B cell (primary cell): ENCODE results near the gene SIPA1. TPM values are rescaled to one million over a fixed set of nuclear protein-coding genes. Genes with fewer than 3 reads are reported as not detected.
A peak's percentile ranks its signal among the peaks of the same experiment; 100 is the strongest.

Experiments used
- ATAC-seq: fragments of 200-7000 bp; cut with Tn5 transposase; one replicate; pipeline ENCODE4 v1.10.0; 2021; ENCODE audit warnings: low read depth, mild to moderate bottlenecking, moderate number of reproducible peaks, moderate library complexity
- CTCF ChIA-PET: fragments of 350-600 bp; sonication (Branson Sonifier 250); formaldehyde crosslinking; loops from one replicate; lab custom pipeline; 2021; ENCODE audit warnings: antibody characterized with exemption, inconsistent platforms; lab: Charles Lee
- POLR2A ChIA-PET: fragments of 350-600 bp; sonication (Branson Sonifier 250); formaldehyde crosslinking; loops from one replicate; lab custom pipeline; 2021; ENCODE audit warnings: antibody characterized with exemption; lab: Charles Lee
- DNase-seq: peaks from one replicate; pipeline ENCODE4 v3.0.0; 2013
- H2AFZ ChIP-seq: 2 replicates; pipeline ENCODE4 v1.6.1; 2012; ENCODE audit warnings: mild to moderate bottlenecking, low read depth, low read length; ENCODE audit not compliant: insufficient read depth, poor library complexity, severe bottlenecking
- H3K27ac ChIP-seq, 2 donors: 1 replicate in 1 of 2; 2 replicates in 1 of 2; pipeline ENCODE4 v1.5.1; 2012 to 2013; ENCODE audit warnings: low read length in 2 of 2, mild to moderate bottlenecking in 2 of 2, moderate library complexity in 1 of 2
- H3K27me3 ChIP-seq, 4 experiments: fragments of 200-600 bp in 1 of 4; sonication (generic) in 1 of 4; replicated peaks in 1 of 4; 1 replicate in 2 of 4; 2 replicates in 2 of 4; pipeline versions ENCODE4 v1.6.1 to v1.7.0; 2013 to 2016; ENCODE audit warnings: low read length in 3 of 4, mild to moderate bottlenecking in 2 of 4, mixed read lengths in 1 of 4, moderate library complexity in 1 of 4; ENCODE audit not compliant: insufficient read depth in 4 of 4, control insufficient read depth in 3 of 4; ENCODE audit errors: control extremely low read depth in 1 of 4
- H3K36me3 ChIP-seq, 2 experiments: replicated peaks in 1 of 2; 1 replicate in 1 of 2; 2 replicates in 1 of 2; pipeline versions ENCODE4 v1.6.1 to v1.7.1; 2013; ENCODE audit warnings: low read length in 1 of 2; ENCODE audit not compliant: insufficient read depth in 2 of 2, control insufficient read depth in 1 of 2; ENCODE audit errors: control extremely low read depth in 1 of 2, extremely low read depth in 1 of 2
- H3K4me1 ChIP-seq, 2 donors: fragments of 200-600 bp in 1 of 2; sonication (generic) in 1 of 2; 1 replicate in 1 of 2; 2 replicates in 1 of 2; pipeline versions ENCODE4 v1.5.1 to v1.6.1; 2013 to 2017; ENCODE audit warnings: low read length in 2 of 2; ENCODE audit not compliant: control insufficient read depth in 2 of 2, insufficient read depth in 2 of 2
- H3K4me2 ChIP-seq: replicated peaks from 2 replicates; pipeline ENCODE3; 2012; ENCODE audit warnings: mild to moderate bottlenecking, low read depth, low read length; ENCODE audit not compliant: poor library complexity, severe bottlenecking
- H3K4me3 ChIP-seq, 5 experiments: fragments of 200-600 bp in 1 of 5; sonication (generic) in 1 of 5; 1 replicate in 3 of 5; 2 replicates in 2 of 5; pipeline versions ENCODE4 v1.5.1 to v1.7.0; 2011 to 2016; ENCODE audit warnings: low read length in 4 of 5, mild to moderate bottlenecking in 4 of 5, low read depth in 2 of 5, control low read depth in 1 of 5, moderate library complexity in 1 of 5; ENCODE audit not compliant: insufficient read depth in 1 of 5; ENCODE audit errors: control extremely low read depth in 1 of 5, extremely low read depth in 1 of 5
- H3K79me2 ChIP-seq: fragments of 200-600 bp; sonication (generic); one replicate; pipeline ENCODE4 v1.6.0; 2016; ENCODE audit warnings: low read length; ENCODE audit not compliant: control insufficient read depth, insufficient read depth
- H3K9ac ChIP-seq: fragments of 200-600 bp; sonication (generic); 2 replicates; pipeline ENCODE4 v1.6.1; 2017; ENCODE audit warnings: mild to moderate bottlenecking, low read length, moderate library complexity
- H3K9me3 ChIP-seq, 3 donors: one replicate each; pipeline versions ENCODE4 v1.6.1 to v1.7.1; 2013; ENCODE audit warnings: low read length in 2 of 3; ENCODE audit not compliant: control insufficient read depth in 2 of 3, insufficient read depth in 1 of 3; ENCODE audit errors: control extremely low read depth in 1 of 3
- H4K20me1 ChIP-seq: 2 replicates; pipeline ENCODE4 v1.6.0; 2012; ENCODE audit warnings: mild to moderate bottlenecking, low read length; ENCODE audit not compliant: insufficient read depth, control insufficient read depth, poor library complexity, severe bottlenecking
- H3K27ac Mint-ChIP-seq: one replicate; pipeline ENCODE4 v1.8.0; 2021; ENCODE audit warnings: mixed read lengths
- H3K27me3 Mint-ChIP-seq: one replicate; pipeline ENCODE4 v1.8.0; 2021; ENCODE audit warnings: mixed read lengths
- H3K4me1 Mint-ChIP-seq: one replicate; pipeline ENCODE4 v1.8.0; 2021; ENCODE audit warnings: mixed read lengths
- H3K4me3 Mint-ChIP-seq: one replicate; pipeline ENCODE4 v1.8.0; 2021; ENCODE audit warnings: mixed read lengths
- H3K9me3 Mint-ChIP-seq: one replicate; pipeline ENCODE4 v1.8.0; 2022; ENCODE audit warnings: mixed read lengths; ENCODE audit not compliant: insufficient read depth
- EZH2 ChIP-seq: IDR thresholded peaks from 2 replicates; pipeline ENCODE4 v1.6.1; 2012; ENCODE audit warnings: borderline replicate concordance, low read depth, mild to moderate bottlenecking, moderate library complexity, low read length; ENCODE audit not compliant: insufficient read depth, poor library complexity, severe bottlenecking
- WGBS: methylation state at CpG from one replicate; pipeline ENCODE4 v1.1.5; 2013; ENCODE audit warnings: missing lambda C conversion rate; ENCODE audit not compliant: insufficient coverage; 5-methylcytosine and 5-hydroxymethylcytosine counted together
- intact Hi-C: fragments of 100-400 bp; cut with micrococcal nuclease; formaldehyde crosslinking; loops from one replicate; pipeline ENCODE4 v1.10.0; 2022
- polyA plus RNA-seq: library from polyadenylated mRNA; depleted of rRNA; stranded (reverse); fragments of >200 nt; gene quantifications from 2 replicates; pipeline ENCODE4 v1.2.3, GENCODE V29; 2012
- total RNA-seq, 2 donors: library from RNA; stranded (reverse); fragments of 120-200 nt in 1 of 2; gene quantifications; 1 replicate in 1 of 2; 2 replicates in 1 of 2; pipeline versions ENCODE4 v1.2.3 to v1.2.4, GENCODE V29; 2013 to 2022
- TF ChIP-seq, protein P1 (sequence below): fragments of 200-600 bp; IDR thresholded peaks from one replicate; pipeline ENCODE4 v1.8.0; 2022; ENCODE audit warnings: antibody characterized with exemption, mild to moderate bottlenecking

Gene SIPA1
- total and polyA plus RNA-seq, 2 donors (not counting 1 experiment from before 2014, with no cell fraction given), result 314 to 448 TPM

DNA sequence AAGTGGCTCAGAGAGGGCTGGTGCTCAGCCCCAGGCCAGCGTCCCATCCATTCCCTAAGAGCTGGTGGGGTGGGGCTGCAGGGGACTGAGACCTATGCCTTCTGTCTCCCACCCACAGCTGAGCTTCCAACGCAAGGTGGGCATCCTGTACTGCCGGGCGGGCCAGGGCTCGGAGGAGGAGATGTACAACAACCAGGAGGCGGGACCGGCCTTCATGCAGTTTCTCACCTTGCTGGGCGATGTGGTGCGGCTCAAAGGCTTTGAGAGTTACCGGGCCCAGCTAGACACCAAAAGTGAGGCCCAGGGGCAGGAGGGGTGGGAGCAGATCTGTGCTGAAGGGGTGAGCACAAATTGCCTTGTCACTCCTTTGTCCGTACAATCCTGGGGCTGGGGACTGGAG, 6.9 kb downstream of the SIPA1 start:
- H3K4me1 Mint-ChIP-seq, result peaks cover 40% of the 10 kb centered on the region
- H3K4me3 Mint-ChIP-seq, result no peak overlapping the region
- H3K9me3 Mint-ChIP-seq, result no peaks in the 10 kb centered on the region
- no peaks in the 10 kb centered on the region for H3K27me3 Mint-ChIP-seq
- POLR2A ChIA-PET, result interaction anchor here (0.7 to 3.0 kb wide), 3 partner anchors 8 to 29 kb away, joined by 3 to 16 read pairs (median 4); partner anchors contain the start of gene PCNX3
- no peaks in the 10 kb centered on the region for H3K27me3 ChIP-seq
- no peak for TF ChIP-seq EZH2
- TF ChIP-seq, protein P1, sequence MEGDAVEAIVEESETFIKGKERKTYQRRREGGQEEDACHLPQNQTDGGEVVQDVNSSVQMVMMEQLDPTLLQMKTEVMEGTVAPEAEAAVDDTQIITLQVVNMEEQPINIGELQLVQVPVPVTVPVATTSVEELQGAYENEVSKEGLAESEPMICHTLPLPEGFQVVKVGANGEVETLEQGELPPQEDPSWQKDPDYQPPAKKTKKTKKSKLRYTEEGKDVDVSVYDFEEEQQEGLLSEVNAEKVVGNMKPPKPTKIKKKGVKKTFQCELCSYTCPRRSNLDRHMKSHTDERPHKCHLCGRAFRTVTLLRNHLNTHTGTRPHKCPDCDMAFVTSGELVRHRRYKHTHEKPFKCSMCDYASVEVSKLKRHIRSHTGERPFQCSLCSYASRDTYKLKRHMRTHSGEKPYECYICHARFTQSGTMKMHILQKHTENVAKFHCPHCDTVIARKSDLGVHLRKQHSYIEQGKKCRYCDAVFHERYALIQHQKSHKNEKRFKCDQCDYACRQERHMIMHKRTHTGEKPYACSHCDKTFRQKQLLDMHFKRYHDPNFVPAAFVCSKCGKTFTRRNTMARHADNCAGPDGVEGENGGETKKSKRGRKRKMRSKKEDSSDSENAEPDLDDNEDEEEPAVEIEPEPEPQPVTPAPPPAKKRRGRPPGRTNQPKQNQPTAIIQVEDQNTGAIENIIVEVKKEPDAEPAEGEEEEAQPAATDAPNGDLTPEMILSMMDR, result no peak
- CTCF ChIA-PET, result interaction anchor here (1.2 kb wide), 1 partner anchor 19 kb away, joined by 3 read pairs; no protein-coding TSS in a partner anchor
- H3K9ac ChIP-seq, result no peak overlapping the region
- intact Hi-C loops, result no loop called here
- H3K27ac Mint-ChIP-seq, result peak overlapping the region; percentile 67
- H3K4me3 ChIP-seq, result no peak overlapping the region
- H3K9me3 ChIP-seq, result no peaks in the 10 kb centered on the region
- H3K27ac ChIP-seq, result peak overlapping the region in 1 of 2 donors; percentile 19
- over 99% methylated on average over 8 of the region's 11 CpGs for WGBS
- H3K4me2 ChIP-seq, result no peak overlapping the region
- peaks cover 86% of the 10 kb centered on the region for H4K20me1 ChIP-seq
- H3K4me1 ChIP-seq, result peaks cover 29 to 46% of the 10 kb centered on the region in 2 donors
- peaks cover 0 to 74% of the 10 kb centered on the region in 2 experiments for H3K36me3 ChIP-seq
- peaks cover 45% of the 10 kb centered on the region for H3K79me2 ChIP-seq
- DNase-seq, result no peak
- H2AFZ ChIP-seq, result no peak overlapping the region
- no peak for ATAC-seq

DNA sequence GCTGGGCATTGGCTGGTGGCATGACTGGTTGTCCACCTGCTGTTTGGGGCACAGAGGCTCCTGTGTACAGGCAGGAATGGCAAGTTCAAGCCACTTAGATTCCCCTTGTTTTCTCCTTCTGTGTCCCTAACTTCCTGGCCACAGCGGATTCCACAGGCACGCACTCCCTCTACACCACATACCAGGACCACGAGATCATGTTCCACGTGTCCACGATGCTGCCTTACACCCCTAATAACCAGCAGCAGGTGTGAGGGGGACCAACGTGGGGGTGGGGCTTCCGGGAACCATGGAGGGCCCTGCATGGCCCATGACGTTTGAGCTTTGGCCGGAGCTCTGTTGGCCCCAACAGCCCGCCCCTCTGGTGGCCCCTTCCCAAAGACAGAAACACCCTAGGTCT, 7.8 kb downstream of the SIPA1 start:
- H3K36me3 ChIP-seq, result peaks cover 0 to 83% of the 10 kb centered on the region in 2 experiments
- H3K27me3 ChIP-seq, result no peaks in the 10 kb centered on the region
- H3K4me1 ChIP-seq, result peaks cover 24 to 46% of the 10 kb centered on the region in 2 donors
- H3K9ac ChIP-seq, result no peak overlapping the region
- peaks cover 36% of the 10 kb centered on the region for H3K79me2 ChIP-seq
- H3K27ac Mint-ChIP-seq, result peak overlapping the region; percentile 15
- H3K27me3 Mint-ChIP-seq, result no peaks in the 10 kb centered on the region
- H3K4me3 ChIP-seq, result no peak overlapping the region
- intact Hi-C loops, result no loop called here
- no peaks in the 10 kb centered on the region for H3K9me3 Mint-ChIP-seq
- 100% methylated on average over 2 of the region's 10 CpGs for WGBS
- no peak overlapping the region for H3K4me2 ChIP-seq
- peaks cover 93% of the 10 kb centered on the region for H4K20me1 ChIP-seq
- H3K9me3 ChIP-seq, result no peaks in the 10 kb centered on the region
- no peak overlapping the region for H3K4me3 Mint-ChIP-seq
- H2AFZ ChIP-seq, result no peak overlapping the region
- ATAC-seq, result no peak
- peaks cover 43% of the 10 kb centered on the region for H3K4me1 Mint-ChIP-seq
- DNase-seq, result no peak
- TF ChIP-seq EZH2, result no peak
- TF ChIP-seq, protein P1, result no peak
- ChIA-PET CTCF (no interaction called here), POLR2A (interaction anchor here (0.6 kb wide), 1 partner anchor 9 kb away, joined by 3 read pairs; no protein-coding TSS in a partner anchor)
- H3K27ac ChIP-seq, result peak overlapping the region in 1 of 2 donors; percentile 19
